C4-2B (cell line): ENCODE data around the gene STIM1.

Experiments
- H3K27ac ChIP-seq: fragments of 450-650 bp; 2 replicates; pipeline ENCODE4 v1.5.1; 2017
- CTCF ChIP-seq: fragments of 450-650 bp; conservative IDR thresholded peaks from 2 replicates; pipeline ENCODE4 v1.5.1; 2017; ENCODE audit warnings: mild to moderate bottlenecking
- ZFX ChIP-seq: fragments of 450-650 bp; IDR thresholded peaks from 2 replicates; pipeline ENCODE4 v1.6.1; 2017

The STIM1 gene

DNA sequence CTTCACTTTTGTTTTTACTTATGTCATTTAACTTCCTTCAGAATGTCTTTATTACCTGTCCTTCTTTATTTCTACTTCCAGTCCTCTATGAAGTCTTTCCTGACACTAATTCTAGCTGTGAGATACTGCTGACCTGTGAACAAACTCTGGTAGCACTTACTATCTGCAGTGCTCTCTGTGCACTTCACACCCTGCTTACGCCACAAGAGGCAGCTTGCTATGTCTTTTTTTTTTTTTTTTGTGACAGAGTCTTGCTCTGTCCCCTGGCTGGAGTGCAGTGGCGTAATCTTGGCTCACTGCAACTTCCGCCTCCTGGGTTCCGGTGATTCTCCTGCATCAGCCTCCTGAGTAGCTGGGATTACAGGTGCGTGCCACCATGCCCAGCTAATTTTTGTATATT lies 10.7 kb downstream of the STIM1 start:
- no peak for TF ChIP-seq ZFX
- TF ChIP-seq CTCF = no peak
- H3K27ac ChIP-seq = no peak overlapping the region

GRCh38 chr11:3866836-3867208 lies 11.4 kb downstream of the STIM1 start:
- H3K27ac ChIP-seq = no peak overlapping the region
- TF ChIP-seq ZFX (no peak), CTCF (no peak)

GRCh38 chr11:3867209-3868091 lies 12.0 kb downstream of the STIM1 start:
- TF ChIP-seq CTCF (no peak), ZFX (no peak)

DNA sequence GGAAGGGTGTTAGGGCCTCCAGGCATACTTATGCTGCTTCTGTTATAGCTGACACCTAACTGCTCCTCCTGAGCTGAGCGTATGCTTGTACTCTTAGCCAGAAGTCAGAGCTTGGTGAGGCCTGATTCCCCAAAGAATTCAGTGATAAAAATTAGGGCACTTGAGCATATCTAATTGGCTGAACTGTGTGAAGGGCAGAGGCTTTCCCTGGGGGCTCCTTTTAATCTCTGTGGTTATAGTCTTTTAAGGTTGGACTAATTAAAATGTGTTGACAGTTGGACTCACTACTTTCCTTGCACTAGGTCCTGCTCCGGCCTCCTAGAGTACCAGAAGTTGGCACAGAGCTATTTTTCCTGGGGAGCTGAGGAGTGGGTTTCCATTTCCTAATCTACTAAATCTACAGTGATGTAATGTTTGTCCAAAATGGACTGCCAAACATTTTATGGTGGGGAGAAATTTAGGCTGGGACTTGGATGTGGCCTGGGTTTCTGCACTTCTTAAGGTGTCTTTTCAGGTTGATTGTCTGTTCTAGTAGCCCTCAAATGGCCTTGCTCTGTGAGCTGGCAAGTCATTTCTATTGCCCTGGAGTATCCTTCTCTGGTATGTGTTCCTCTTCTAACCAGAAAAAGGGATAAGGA lies 18.4 kb downstream of the STIM1 start:
- no peak for TF ChIP-seq ZFX
- no peak for TF ChIP-seq CTCF
- H3K27ac ChIP-seq = no peak overlapping the region

More at GRCh38 chr11:3867209-3868091, 12.0 kb downstream of the STIM1 start:
- H3K27ac ChIP-seq = no peak overlapping the region

- TF ChIP-seq ZFX (no peak), CTCF (no peak)
- H3K27ac ChIP-seq = no peak overlapping the region
Measured at GRCh38 chr11:3876613-3877012, 21.1 kb downstream of the STIM1 start.

DNA sequence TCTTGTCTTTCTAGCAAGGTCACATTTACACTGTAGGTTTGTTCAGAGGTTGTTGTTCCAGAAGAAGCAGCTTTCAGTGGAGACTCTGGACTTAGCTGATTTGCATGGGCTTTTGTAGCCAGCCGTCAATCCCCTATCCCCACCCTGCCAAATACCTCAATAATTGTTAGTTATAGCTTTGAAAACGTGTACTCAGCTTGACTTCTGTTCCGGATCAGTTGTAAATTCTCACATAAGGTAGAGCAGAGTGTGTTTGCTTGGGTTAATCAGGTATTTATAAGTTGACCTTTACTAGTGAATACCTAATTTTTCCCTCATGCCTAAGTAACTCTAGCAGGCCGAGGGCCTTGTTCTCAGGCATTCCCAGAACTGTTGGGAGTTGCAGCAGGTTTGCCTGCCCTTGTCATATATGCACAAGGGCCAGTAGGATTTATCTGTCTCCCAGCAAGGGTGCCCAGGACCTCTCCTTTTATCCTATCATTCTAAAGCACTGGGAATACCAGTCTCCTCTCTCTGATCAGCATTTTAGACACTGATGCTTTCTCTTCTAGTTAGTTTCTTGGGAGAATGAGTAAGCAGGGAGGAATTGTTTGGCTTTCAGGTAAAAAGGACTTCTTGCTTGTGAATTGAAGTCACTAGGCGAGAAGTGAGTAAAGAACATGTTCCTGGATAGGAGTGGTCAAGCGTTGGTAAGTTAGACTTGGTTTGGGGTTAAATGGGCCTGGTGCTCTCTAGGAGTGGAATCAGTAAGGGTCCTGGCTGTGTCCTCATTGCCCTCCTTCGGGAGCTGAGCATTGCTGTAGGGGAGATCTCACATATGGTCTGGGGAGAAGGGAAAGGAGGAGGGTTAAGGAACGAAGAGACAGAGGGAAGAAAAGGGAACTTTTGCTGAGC lies 22.1 kb downstream of the STIM1 start:
- no peak overlapping the region for H3K27ac ChIP-seq
- TF ChIP-seq ZFX (no peak), CTCF (no peak)

DNA sequence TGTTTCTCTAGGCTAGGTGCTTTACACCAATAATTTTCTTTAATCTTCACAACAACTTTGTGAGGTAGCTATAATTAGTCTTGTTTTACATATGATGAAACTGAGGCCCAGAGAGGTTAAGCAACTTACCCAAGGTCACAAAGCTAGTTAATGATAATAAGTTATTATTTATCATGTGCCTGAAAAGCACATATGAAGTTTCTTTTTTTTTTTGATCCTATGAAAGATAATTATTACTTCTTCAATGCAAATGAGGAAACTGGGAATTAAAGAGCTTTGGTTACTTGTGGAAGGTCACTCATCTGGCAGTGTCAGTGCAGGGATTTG lies 22.8 kb downstream of the STIM1 start:
- no peak overlapping the region for H3K27ac ChIP-seq
- TF ChIP-seq CTCF (no peak), ZFX (no peak)
